Neuron (in vitro differentiated cells): ENCODE results near the gene CKAP2L.

Source experiments
- H2AFZ ChIP-seq: one replicate; pipeline ENCODE4 v1.6.1; 2013; ENCODE audit warnings: low read depth, mild to moderate bottlenecking, inconsistent platforms, low read length, moderate library complexity
- H3K27me3 ChIP-seq: one replicate; pipeline ENCODE4 v1.6.1; 2013; ENCODE audit warnings: low read length; ENCODE audit not compliant: insufficient read depth
- H3K36me3 ChIP-seq: one replicate; pipeline ENCODE4 v1.6.1; 2013; ENCODE audit warnings: low read length; ENCODE audit not compliant: insufficient read depth
- H3K4me1 ChIP-seq: one replicate; pipeline ENCODE4 v1.6.1; 2013; ENCODE audit warnings: low read length; ENCODE audit not compliant: insufficient read depth
- H3K4me3 ChIP-seq: 2 replicates; pipeline ENCODE4 v1.5.1; 2013; ENCODE audit warnings: mild to moderate bottlenecking, low read length, moderate library complexity
- H3K9me3 ChIP-seq: one replicate; pipeline ENCODE4 v1.6.1; 2013; ENCODE audit warnings: low read length

Gene CKAP2L

GRCh38 chr2:112740527-112740926 is 23.9 kb downstream of the CKAP2L start:
- H3K27me3 ChIP-seq: no peaks in the 10 kb centered on the region
- H3K36me3 ChIP-seq: peaks cover 67% of the 10 kb centered on the region
- H3K9me3 ChIP-seq: no peaks in the 10 kb centered on the region
- H2AFZ ChIP-seq: no peak overlapping the region
- no peaks in the 10 kb centered on the region for H3K4me1 ChIP-seq
- H3K4me3 ChIP-seq: no peak overlapping the region

GRCh38 chr2:112737542-112738232 is 26.7 kb downstream of the CKAP2L start:
- Histone ChIP-seq H3K36me3 (peaks cover 47% of the 10 kb centered on the region), H3K9me3 (no peaks in the 10 kb centered on the region), H3K27me3 (no peaks in the 10 kb centered on the region), H3K4me1 (no peaks in the 10 kb centered on the region), H3K4me3 (no peak overlapping the region), H2AFZ (no peak overlapping the region)

GRCh38 chr2:112733871-112734270 is 30.5 kb downstream of the CKAP2L start:
- Histone ChIP-seq H3K36me3 (peaks cover 11% of the 10 kb centered on the region), H3K4me1 (no peaks in the 10 kb centered on the region), H3K27me3 (no peaks in the 10 kb centered on the region), H3K9me3 (no peaks in the 10 kb centered on the region), H2AFZ (no peak overlapping the region), H3K4me3 (no peak overlapping the region)

GRCh38 chr2:112733456-112733855 is 31.0 kb downstream of the CKAP2L start:
- H2AFZ ChIP-seq: no peak overlapping the region
- no peaks in the 10 kb centered on the region for H3K27me3 ChIP-seq
- peaks cover 7% of the 10 kb centered on the region for H3K36me3 ChIP-seq
- H3K4me3 ChIP-seq: no peak overlapping the region
- H3K4me1 ChIP-seq: no peaks in the 10 kb centered on the region
- no peaks in the 10 kb centered on the region for H3K9me3 ChIP-seq

GRCh38 chr2:112731479-112731878 is 32.9 kb downstream of the CKAP2L start:
- H3K4me1 ChIP-seq: no peaks in the 10 kb centered on the region
- H3K9me3 ChIP-seq: no peaks in the 10 kb centered on the region
- no peak overlapping the region for H3K4me3 ChIP-seq
- no peaks in the 10 kb centered on the region for H3K36me3 ChIP-seq
- no peak overlapping the region for H2AFZ ChIP-seq
- no peaks in the 10 kb centered on the region for H3K27me3 ChIP-seq

- no peaks in the 10 kb centered on the region for H3K27me3 ChIP-seq
Observed at GRCh38 chr2:112730791-112731190, 33.6 kb downstream of the CKAP2L start.

GRCh38 chr2:112730216-112730615 is 34.2 kb downstream of the CKAP2L start:
- H3K9me3 ChIP-seq: no peaks in the 10 kb centered on the region
- H3K27me3 ChIP-seq: peaks cover under 1% of the 10 kb centered on the region
- H3K4me3 ChIP-seq: no peak overlapping the region
- no peaks in the 10 kb centered on the region for H3K4me1 ChIP-seq
- H3K36me3 ChIP-seq: no peaks in the 10 kb centered on the region
- H2AFZ ChIP-seq: no peak overlapping the region

More at GRCh38 chr2:112730791-112731190, 33.6 kb downstream of the CKAP2L start:
- Histone ChIP-seq H3K4me1 (no peaks in the 10 kb centered on the region), H2AFZ (no peak overlapping the region), H3K4me3 (no peak overlapping the region), H3K36me3 (no peaks in the 10 kb centered on the region), H3K9me3 (no peaks in the 10 kb centered on the region)

- Histone ChIP-seq H3K27me3 (peaks cover 2% of the 10 kb centered on the region), H3K36me3 (no peaks in the 10 kb centered on the region), H3K4me3 (no peak overlapping the region), H2AFZ (no peak overlapping the region), H3K4me1 (no peaks in the 10 kb centered on the region), H3K9me3 (no peaks in the 10 kb centered on the region)
Observed at GRCh38 chr2:112728378-112729175, 35.8 kb downstream of the CKAP2L start.

GRCh38 chr2:112728029-112728362 is 36.4 kb downstream of the CKAP2L start:
- no peak overlapping the region for H3K4me3 ChIP-seq
- H3K36me3 ChIP-seq: no peaks in the 10 kb centered on the region
- no peaks in the 10 kb centered on the region for H3K4me1 ChIP-seq
- H2AFZ ChIP-seq: no peak overlapping the region
- H3K9me3 ChIP-seq: no peaks in the 10 kb centered on the region
- H3K27me3 ChIP-seq: peaks cover 2% of the 10 kb centered on the region

- no peaks in the 10 kb centered on the region for H3K4me1 ChIP-seq
- H3K36me3 ChIP-seq: no peaks in the 10 kb centered on the region
- H3K9me3 ChIP-seq: no peaks in the 10 kb centered on the region
- no peak overlapping the region for H2AFZ ChIP-seq
- H3K27me3 ChIP-seq: peaks cover 2% of the 10 kb centered on the region
- no peak overlapping the region for H3K4me3 ChIP-seq
Observed at GRCh38 chr2:112727276-112728028, 37.0 kb downstream of the CKAP2L start.

GRCh38 chr2:112726487-112727190 is 37.8 kb downstream of the CKAP2L start:
- peak overlapping the region; percentile 70 for H2AFZ ChIP-seq
- H3K36me3 ChIP-seq: no peaks in the 10 kb centered on the region
- no peak overlapping the region for H3K4me3 ChIP-seq
- H3K27me3 ChIP-seq: peaks cover 2% of the 10 kb centered on the region
- H3K4me1 ChIP-seq: no peaks in the 10 kb centered on the region
- H3K9me3 ChIP-seq: no peaks in the 10 kb centered on the region

GRCh38 chr2:112725545-112726457 is 38.6 kb downstream of the CKAP2L start:
- H3K4me3 ChIP-seq: no peak overlapping the region
- no peaks in the 10 kb centered on the region for H3K9me3 ChIP-seq
- peaks cover 2% of the 10 kb centered on the region for H3K27me3 ChIP-seq
- H3K36me3 ChIP-seq: no peaks in the 10 kb centered on the region
- H3K4me1 ChIP-seq: no peaks in the 10 kb centered on the region
- no peak overlapping the region for H2AFZ ChIP-seq
